B cell (primary cell): ENCODE measurements around the gene LIF. TPM values are rescaled to one million over a fixed set of nuclear protein-coding genes. Genes with fewer than 3 reads are reported as not detected.

Experiments used
- ATAC-seq: fragments of 200-7000 bp; cut with Tn5 transposase; one replicate; pipeline ENCODE4 v1.10.0; 2021; ENCODE audit warnings: low read depth, mild to moderate bottlenecking, moderate number of reproducible peaks, moderate library complexity
- CTCF ChIA-PET: fragments of 350-600 bp; sonication (Branson Sonifier 250); formaldehyde crosslinking; loops from one replicate; lab custom pipeline; 2021; ENCODE audit warnings: antibody characterized with exemption, inconsistent platforms; lab: Charles Lee
- POLR2A ChIA-PET: fragments of 350-600 bp; sonication (Branson Sonifier 250); formaldehyde crosslinking; loops from one replicate; lab custom pipeline; 2021; ENCODE audit warnings: antibody characterized with exemption; lab: Charles Lee
- DNase-seq: peaks from one replicate; pipeline ENCODE4 v3.0.0; 2013
- H2AFZ ChIP-seq: 2 replicates; pipeline ENCODE4 v1.6.1; 2012; ENCODE audit warnings: mild to moderate bottlenecking, low read depth, low read length; ENCODE audit not compliant: insufficient read depth, poor library complexity, severe bottlenecking
- H3K27ac ChIP-seq, 2 donors: 1 replicate in 1 of 2; 2 replicates in 1 of 2; pipeline ENCODE4 v1.5.1; 2012 to 2013; ENCODE audit warnings: low read length in 2 of 2, mild to moderate bottlenecking in 2 of 2, moderate library complexity in 1 of 2
- H3K27me3 ChIP-seq, 4 experiments: fragments of 200-600 bp in 1 of 4; sonication (generic) in 1 of 4; replicated peaks in 1 of 4; 1 replicate in 2 of 4; 2 replicates in 2 of 4; pipeline versions ENCODE4 v1.6.1 to v1.7.0; 2013 to 2016; ENCODE audit warnings: low read length in 3 of 4, mild to moderate bottlenecking in 2 of 4, mixed read lengths in 1 of 4, moderate library complexity in 1 of 4; ENCODE audit not compliant: insufficient read depth in 4 of 4, control insufficient read depth in 3 of 4; ENCODE audit errors: control extremely low read depth in 1 of 4
- H3K36me3 ChIP-seq, 2 experiments: replicated peaks in 1 of 2; 1 replicate in 1 of 2; 2 replicates in 1 of 2; pipeline versions ENCODE4 v1.6.1 to v1.7.1; 2013; ENCODE audit warnings: low read length in 1 of 2; ENCODE audit not compliant: insufficient read depth in 2 of 2, control insufficient read depth in 1 of 2; ENCODE audit errors: control extremely low read depth in 1 of 2, extremely low read depth in 1 of 2
- H3K4me1 ChIP-seq, 2 donors: fragments of 200-600 bp in 1 of 2; sonication (generic) in 1 of 2; 1 replicate in 1 of 2; 2 replicates in 1 of 2; pipeline versions ENCODE4 v1.5.1 to v1.6.1; 2013 to 2017; ENCODE audit warnings: low read length in 2 of 2; ENCODE audit not compliant: control insufficient read depth in 2 of 2, insufficient read depth in 2 of 2
- H3K4me2 ChIP-seq: replicated peaks from 2 replicates; pipeline ENCODE3; 2012; ENCODE audit warnings: mild to moderate bottlenecking, low read depth, low read length; ENCODE audit not compliant: poor library complexity, severe bottlenecking
- H3K4me3 ChIP-seq, 5 experiments: fragments of 200-600 bp in 1 of 5; sonication (generic) in 1 of 5; 1 replicate in 3 of 5; 2 replicates in 2 of 5; pipeline versions ENCODE4 v1.5.1 to v1.7.0; 2011 to 2016; ENCODE audit warnings: low read length in 4 of 5, mild to moderate bottlenecking in 4 of 5, low read depth in 2 of 5, control low read depth in 1 of 5, moderate library complexity in 1 of 5; ENCODE audit not compliant: insufficient read depth in 1 of 5; ENCODE audit errors: control extremely low read depth in 1 of 5, extremely low read depth in 1 of 5
- H3K79me2 ChIP-seq: fragments of 200-600 bp; sonication (generic); one replicate; pipeline ENCODE4 v1.6.0; 2016; ENCODE audit warnings: low read length; ENCODE audit not compliant: control insufficient read depth, insufficient read depth
- H3K9ac ChIP-seq: fragments of 200-600 bp; sonication (generic); 2 replicates; pipeline ENCODE4 v1.6.1; 2017; ENCODE audit warnings: mild to moderate bottlenecking, low read length, moderate library complexity
- H3K9me3 ChIP-seq, 3 donors: one replicate each; pipeline versions ENCODE4 v1.6.1 to v1.7.1; 2013; ENCODE audit warnings: low read length in 2 of 3; ENCODE audit not compliant: control insufficient read depth in 2 of 3, insufficient read depth in 1 of 3; ENCODE audit errors: control extremely low read depth in 1 of 3
- H4K20me1 ChIP-seq: 2 replicates; pipeline ENCODE4 v1.6.0; 2012; ENCODE audit warnings: mild to moderate bottlenecking, low read length; ENCODE audit not compliant: insufficient read depth, control insufficient read depth, poor library complexity, severe bottlenecking
- H3K27ac Mint-ChIP-seq: one replicate; pipeline ENCODE4 v1.8.0; 2021; ENCODE audit warnings: mixed read lengths
- H3K27me3 Mint-ChIP-seq: one replicate; pipeline ENCODE4 v1.8.0; 2021; ENCODE audit warnings: mixed read lengths
- H3K4me1 Mint-ChIP-seq: one replicate; pipeline ENCODE4 v1.8.0; 2021; ENCODE audit warnings: mixed read lengths
- H3K4me3 Mint-ChIP-seq: one replicate; pipeline ENCODE4 v1.8.0; 2021; ENCODE audit warnings: mixed read lengths
- H3K9me3 Mint-ChIP-seq: one replicate; pipeline ENCODE4 v1.8.0; 2022; ENCODE audit warnings: mixed read lengths; ENCODE audit not compliant: insufficient read depth
- CTCF ChIP-seq: fragments of 200-600 bp; IDR thresholded peaks from one replicate; pipeline ENCODE4 v1.8.0; 2022; ENCODE audit warnings: antibody characterized with exemption, mild to moderate bottlenecking
- EZH2 ChIP-seq: IDR thresholded peaks from 2 replicates; pipeline ENCODE4 v1.6.1; 2012; ENCODE audit warnings: borderline replicate concordance, low read depth, mild to moderate bottlenecking, moderate library complexity, low read length; ENCODE audit not compliant: insufficient read depth, poor library complexity, severe bottlenecking
- WGBS: methylation state at CpG from one replicate; pipeline ENCODE4 v1.1.5; 2013; ENCODE audit warnings: missing lambda C conversion rate; ENCODE audit not compliant: insufficient coverage; 5-methylcytosine and 5-hydroxymethylcytosine counted together
- intact Hi-C: fragments of 100-400 bp; cut with micrococcal nuclease; formaldehyde crosslinking; loops from one replicate; pipeline ENCODE4 v1.10.0; 2022
- polyA plus RNA-seq: library from polyadenylated mRNA; depleted of rRNA; stranded (reverse); fragments of >200 nt; gene quantifications from 2 replicates; pipeline ENCODE4 v1.2.3, GENCODE V29; 2012
- total RNA-seq, 2 donors: library from RNA; stranded (reverse); fragments of 120-200 nt in 1 of 2; gene quantifications; 1 replicate in 1 of 2; 2 replicates in 1 of 2; pipeline versions ENCODE4 v1.2.3 to v1.2.4, GENCODE V29; 2013 to 2022

The LIF gene
- total and polyA plus RNA-seq, 2 donors (not counting 1 experiment from before 2014, with no cell fraction given), result 0.47 TPM; not detected in 1

GRCh38 chr22:30263883-30264282 lies 17.3 kb upstream of the LIF start:
- H3K9ac ChIP-seq, result no peak overlapping the region
- no peaks in the 10 kb centered on the region for H3K9me3 ChIP-seq
- H3K27me3 ChIP-seq, result no peaks in the 10 kb centered on the region
- no peak for TF ChIP-seq EZH2
- TF ChIP-seq CTCF, result no peak
- WGBS, result 98% methylated on average over 17 of the region's 17 CpGs
- H3K36me3 ChIP-seq, result no peaks in the 10 kb centered on the region
- ChIA-PET POLR2A (no interaction called here), CTCF (interaction anchor here (0.5 to 2.1 kb wide), 11 partner anchors 16 to 811 kb away, joined by 3 to 10 read pairs (median 4); partner anchors contain the start of genes CCDC157, MTFP1, SEC14L2 and SF3A1)
- H3K4me2 ChIP-seq, result no peak overlapping the region
- Mint-ChIP-seq H3K27me3 (no peaks in the 10 kb centered on the region), H3K9me3 (no peaks in the 10 kb centered on the region), H3K4me1 (peaks cover 35% of the 10 kb centered on the region), H3K4me3 (no peak overlapping the region), H3K27ac (no peak overlapping the region)
- no peak for ATAC-seq
- H3K4me1 ChIP-seq, result peaks cover 20 to 39% of the 10 kb centered on the region in 2 donors
- no peaks in the 10 kb centered on the region for H4K20me1 ChIP-seq
- no peak overlapping the region for H2AFZ ChIP-seq
- H3K27ac ChIP-seq, result no peak overlapping the region
- H3K79me2 ChIP-seq, result peaks cover 14% of the 10 kb centered on the region
- no peak for DNase-seq
- H3K4me3 ChIP-seq, result no peak overlapping the region
- intact Hi-C loops, result loop anchor here (1.0 to 2.0 kb wide), 4 partner anchors 23 to 221 kb away; partner anchors contain the start of gene RNF215
